HL-60/S4 (cell line): ENCODE results near the gene POU3F1.

ENCODE experiments used
- in situ Hi-C: fragments of 300-500 bp; cut with MboI; formaldehyde crosslinking; loops from 2 replicates; pipeline ENCODE4 v1.14.3; 2022; ENCODE audit warnings: low sequenced_read_pairs

The POU3F1 gene

GRCh38 chr1:38029081-38029681 lies 17.4 kb downstream of the POU3F1 start:
- in situ Hi-C loops = no loop called here

- in situ Hi-C loops = no loop called here
Measured at GRCh38 chr1:38028671-38029070, 17.9 kb downstream of the POU3F1 start.

- in situ Hi-C loops = no loop called here
Measured at GRCh38 chr1:38028105-38028591, 18.4 kb downstream of the POU3F1 start.

DNA sequence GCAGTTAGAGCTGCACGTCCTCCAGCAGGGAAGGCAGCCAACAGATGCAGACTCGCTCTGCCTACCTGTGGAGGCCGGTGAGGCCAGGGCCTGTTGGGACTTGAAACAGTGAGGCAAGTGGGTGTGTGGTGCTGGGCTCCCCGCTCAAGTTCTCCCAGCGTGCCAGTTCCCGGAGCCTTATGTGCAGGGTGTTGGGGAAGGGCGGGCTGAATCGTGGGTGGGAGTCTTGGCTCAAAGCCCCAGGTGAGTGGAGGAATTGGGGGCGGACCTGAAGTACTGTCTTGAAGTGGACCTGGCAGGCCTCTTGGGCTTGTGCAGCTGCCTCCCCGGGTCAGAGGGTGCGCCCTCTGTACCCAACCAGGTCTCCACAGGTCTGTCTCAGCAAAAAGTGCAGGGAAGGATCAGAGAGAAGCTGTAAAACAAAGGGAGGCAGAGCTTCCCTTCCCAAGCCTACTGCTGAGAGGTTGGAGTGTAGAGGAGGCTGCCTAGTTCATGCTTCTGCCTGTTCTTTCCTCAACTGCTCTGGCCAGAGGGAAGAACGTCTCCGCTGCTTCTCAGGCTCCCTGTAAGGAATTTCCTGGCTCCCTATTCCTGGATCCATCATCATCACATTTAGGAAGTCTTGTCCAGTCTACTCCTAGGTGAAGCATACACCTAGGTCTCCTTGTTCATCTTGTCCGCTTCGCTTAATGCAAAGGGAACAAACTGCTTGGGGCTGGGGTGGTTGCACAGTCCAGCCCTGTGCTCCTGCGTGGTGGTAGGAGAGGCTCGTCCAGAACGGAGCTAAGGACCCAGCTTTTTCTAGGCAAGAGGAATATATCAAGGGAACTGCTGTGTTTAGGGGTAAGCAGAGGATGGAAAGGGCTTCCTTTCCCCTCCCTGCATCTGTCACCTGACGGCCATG lies 19.1 kb downstream of the POU3F1 start:
- in situ Hi-C loops = no loop called here

DNA sequence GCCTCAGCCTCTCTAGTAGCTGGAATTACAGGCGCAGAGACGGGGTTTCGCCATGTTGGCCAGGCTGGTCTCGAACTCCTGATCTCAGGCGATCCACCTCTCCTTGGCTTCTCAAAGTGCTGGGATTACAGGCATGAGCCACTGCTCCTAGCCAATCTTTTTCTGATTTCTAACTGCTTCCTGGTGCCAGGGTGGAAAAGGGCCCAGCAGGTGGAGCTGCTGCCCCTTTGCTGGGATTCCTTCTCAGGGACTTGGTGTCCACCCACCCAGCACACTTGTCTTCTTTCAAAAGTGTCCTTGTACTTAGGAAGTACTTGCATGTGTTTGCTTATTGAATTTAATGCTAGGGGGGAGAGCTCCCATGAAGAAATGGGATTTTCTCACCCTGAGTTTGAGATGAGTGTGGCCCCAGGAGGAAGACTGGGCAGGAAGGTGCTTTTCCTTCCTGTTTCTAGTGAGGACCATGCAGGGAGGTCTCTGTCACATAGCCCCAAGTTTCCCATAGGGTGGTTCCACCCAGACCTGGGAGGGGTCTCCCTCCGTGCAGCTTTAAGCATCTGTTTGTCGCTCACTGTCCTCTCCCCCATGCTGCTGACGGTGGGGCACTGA lies 19.9 kb downstream of the POU3F1 start:
- in situ Hi-C loops = no loop called here

GRCh38 chr1:38025664-38026063 lies 20.9 kb downstream of the POU3F1 start:
- in situ Hi-C loops = no loop called here

GRCh38 chr1:38025233-38025632 lies 21.4 kb downstream of the POU3F1 start:
- in situ Hi-C loops = no loop called here

DNA sequence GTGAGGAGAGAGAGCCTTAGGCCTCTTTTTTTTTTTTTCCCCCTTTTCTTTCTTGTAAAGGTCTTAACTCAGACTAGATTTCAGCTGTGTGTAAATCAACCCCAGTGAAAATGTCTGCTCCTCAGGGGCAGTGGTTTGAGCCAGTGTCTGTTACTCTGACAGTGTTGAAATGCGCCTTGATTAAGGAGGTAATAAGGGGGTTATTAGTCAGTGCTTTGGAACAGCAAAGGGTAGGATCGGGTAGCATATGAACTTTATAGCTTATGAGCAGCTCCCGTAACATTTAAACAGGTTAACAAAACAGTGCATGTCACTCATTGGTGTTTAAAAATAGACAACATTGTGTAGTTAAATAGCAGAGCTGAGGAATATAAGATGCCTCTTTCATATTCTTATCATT lies 23.8 kb downstream of the POU3F1 start:
- in situ Hi-C loops = loop anchor here (25.0 kb wide), 1 partner anchor 814 kb away; no protein-coding TSS in a partner anchor

DNA sequence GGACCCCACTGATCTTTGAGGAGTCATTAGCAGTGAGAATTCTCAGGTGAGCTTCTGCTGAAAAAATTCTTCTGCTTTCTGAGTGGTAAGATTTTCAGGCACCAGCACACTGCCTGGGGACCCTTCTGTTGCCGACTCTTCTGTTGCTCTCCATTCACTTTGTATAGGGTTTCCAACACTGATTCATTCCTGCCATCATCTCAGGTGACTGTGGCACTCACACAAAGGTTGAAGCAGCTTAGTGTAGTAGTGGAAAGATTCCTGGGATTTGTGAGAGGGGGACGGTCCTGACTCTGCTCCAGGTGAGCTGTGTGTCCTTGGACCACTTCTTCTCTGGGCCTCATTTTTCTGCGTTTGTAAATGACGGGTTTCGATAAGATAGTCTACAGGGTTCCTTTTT lies 24.6 kb downstream of the POU3F1 start:
- in situ Hi-C loops = loop anchor here (25.0 kb wide), 1 partner anchor 815 kb away; no protein-coding TSS in a partner anchor

- in situ Hi-C loops = loop anchor here (25.0 kb wide), 1 partner anchor 817 kb away; no protein-coding TSS in a partner anchor
Measured at GRCh38 chr1:38020396-38020795, 26.2 kb downstream of the POU3F1 start.

GRCh38 chr1:38018864-38019343 lies 27.7 kb downstream of the POU3F1 start:
- in situ Hi-C loops = loop anchor here (25.0 kb wide), 1 partner anchor 818 kb away; no protein-coding TSS in a partner anchor

- in situ Hi-C loops = loop anchor here (25.0 kb wide), 1 partner anchor 821 kb away; no protein-coding TSS in a partner anchor
Measured at GRCh38 chr1:38015978-38016725, 30.4 kb downstream of the POU3F1 start.

GRCh38 chr1:38014724-38015424 lies 31.7 kb downstream of the POU3F1 start:
- in situ Hi-C loops = loop anchor here (25.0 kb wide), 1 partner anchor 822 kb away; no protein-coding TSS in a partner anchor

DNA sequence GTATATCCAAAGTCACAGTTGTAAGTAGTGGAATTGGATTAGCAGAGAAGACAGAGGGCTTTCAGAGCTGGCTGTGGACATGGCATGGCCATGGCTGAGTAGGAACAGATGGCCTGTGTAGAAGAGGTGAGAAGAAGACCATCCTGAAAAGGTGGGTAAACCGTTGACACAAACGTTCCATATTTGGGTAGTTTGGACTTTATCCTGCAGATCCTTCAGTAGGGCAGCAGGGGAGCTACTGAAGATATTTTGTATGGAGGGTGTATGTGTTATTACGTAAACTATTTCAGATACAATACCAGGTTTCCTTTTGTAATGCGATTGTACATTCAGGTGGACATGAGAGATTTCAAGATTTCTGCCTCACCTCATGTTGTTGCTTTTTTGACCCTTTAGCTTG lies 32.4 kb downstream of the POU3F1 start:
- in situ Hi-C loops = loop anchor here (25.0 kb wide), 1 partner anchor 823 kb away; no protein-coding TSS in a partner anchor

GRCh38 chr1:38013227-38013622 lies 33.4 kb downstream of the POU3F1 start:
- in situ Hi-C loops = loop anchor here (25.0 kb wide), 1 partner anchor 824 kb away; no protein-coding TSS in a partner anchor

GRCh38 chr1:38012363-38013226 lies 34.0 kb downstream of the POU3F1 start, which contains the start of gene UTP11:
Gene UTP11, plus strand, starts transcription at chr1:38012734. Its CDS starts 69 bp downstream, at chr1:38012803.
- in situ Hi-C loops = loop anchor here (25.0 kb wide), 1 partner anchor 825 kb away; no protein-coding TSS in a partner anchor

GRCh38 chr1:38009841-38010180 lies 36.8 kb downstream of the POU3F1 start:
- in situ Hi-C loops = loop anchor here (25.0 kb wide), 1 partner anchor 827 kb away; no protein-coding TSS in a partner anchor

GRCh38 chr1:38009088-38009840 lies 37.3 kb downstream of the POU3F1 start:
- in situ Hi-C loops = loop anchor here (25.0 kb wide), 1 partner anchor 828 kb away; no protein-coding TSS in a partner anchor
